COLO668 (cell line): Measurements from ENCODE around the gene NCS1.

Experiments
- DNase-seq: peaks from one replicate; lab custom pipeline; 2025; ENCODE audit not compliant: unreplicated experiment; lab: John Stamatoyannopoulos, UW

NCS1 gene

DNA sequence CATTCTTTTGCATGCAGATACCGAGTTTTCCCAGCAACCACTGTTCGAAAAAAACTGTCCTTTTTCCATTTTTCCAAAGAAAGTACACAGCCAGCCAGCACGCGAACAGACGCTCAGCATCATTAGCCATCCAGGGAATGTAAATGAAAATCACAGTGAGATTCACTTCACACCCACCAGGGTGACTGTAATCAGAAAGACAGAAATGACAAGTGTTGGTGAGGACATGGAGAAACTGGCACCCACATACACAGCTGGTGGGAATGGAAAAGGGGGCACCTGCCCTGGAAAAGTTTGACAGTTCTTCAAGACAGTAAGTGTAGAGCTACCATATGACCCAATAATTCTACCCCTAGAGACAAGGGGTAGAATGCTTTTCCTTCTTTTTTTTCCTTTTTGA, 25.0 kb upstream of the NCS1 start:
- DNase-seq, result no peak

DNA sequence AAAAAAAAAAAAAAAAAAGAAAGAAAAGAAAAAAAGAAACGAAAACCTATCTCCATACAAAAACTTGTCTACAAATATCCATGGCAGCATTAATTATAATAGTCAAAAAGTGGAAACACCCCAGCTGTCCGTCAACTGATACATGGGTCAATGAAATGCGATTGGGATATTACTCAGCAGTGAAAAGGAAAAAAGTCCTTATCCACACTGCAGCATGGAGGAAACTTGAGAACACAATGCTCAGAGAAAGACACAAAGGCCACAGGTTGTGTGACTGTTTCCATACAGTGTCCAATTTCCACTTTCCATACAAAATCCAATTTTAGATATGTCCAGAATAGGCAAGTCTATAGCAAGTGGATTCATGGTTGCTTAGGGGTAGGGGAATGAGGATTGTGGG, 24.3 kb upstream of the NCS1 start:
- DNase-seq, result no peak

DNA sequence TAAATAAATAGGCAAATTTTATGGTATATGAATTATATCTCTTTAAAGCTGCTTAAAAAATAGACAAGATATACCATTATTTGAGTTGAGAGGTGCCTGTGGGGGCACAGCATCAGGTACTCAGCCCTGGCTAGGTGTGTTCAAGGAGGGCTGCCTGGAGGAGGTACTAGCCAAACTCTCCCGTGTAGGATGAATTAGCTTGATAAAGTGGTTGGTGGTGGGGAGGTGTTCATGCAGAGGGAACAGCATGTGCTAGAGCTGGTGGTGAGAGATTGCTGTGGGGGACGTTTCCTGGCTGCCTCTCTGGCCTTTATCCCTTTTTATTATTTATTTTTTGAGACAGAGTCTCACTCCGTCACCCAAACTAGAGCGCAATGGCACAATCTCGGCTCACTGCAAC, 23.2 kb upstream of the NCS1 start:
- DNase-seq, result no peak

DNA sequence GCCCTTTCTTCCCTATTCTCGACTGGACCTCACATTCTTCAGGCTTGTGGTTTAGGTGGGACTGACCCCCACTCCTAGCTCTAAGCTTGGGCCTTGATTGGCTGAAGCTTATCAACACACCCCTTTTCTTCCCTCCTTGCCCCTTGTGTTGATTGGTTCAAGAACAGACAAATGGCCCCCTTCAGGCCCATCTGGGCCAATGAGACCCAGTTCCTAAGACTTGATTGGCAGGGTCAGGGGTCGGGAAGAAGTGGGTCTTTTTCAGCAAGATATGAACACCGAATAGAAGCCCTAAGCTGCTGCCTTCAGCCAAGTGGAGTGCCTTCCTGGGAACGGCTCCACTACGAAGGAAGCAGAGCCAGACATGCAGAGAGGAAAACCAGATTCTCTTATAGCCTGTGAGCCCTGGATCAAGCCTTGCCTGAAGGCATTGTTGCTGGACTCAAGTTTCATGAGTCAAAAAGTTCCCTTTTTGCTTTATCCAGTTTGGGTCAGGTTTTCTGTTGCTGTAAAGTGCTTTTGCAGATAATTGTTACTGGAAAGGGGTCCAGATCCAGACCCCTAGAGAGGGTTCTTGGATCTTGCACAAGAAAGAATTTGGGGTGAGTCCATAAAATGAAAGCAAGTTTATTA, 22.4 kb upstream of the NCS1 start:
- DNase-seq, result no peak

DNA sequence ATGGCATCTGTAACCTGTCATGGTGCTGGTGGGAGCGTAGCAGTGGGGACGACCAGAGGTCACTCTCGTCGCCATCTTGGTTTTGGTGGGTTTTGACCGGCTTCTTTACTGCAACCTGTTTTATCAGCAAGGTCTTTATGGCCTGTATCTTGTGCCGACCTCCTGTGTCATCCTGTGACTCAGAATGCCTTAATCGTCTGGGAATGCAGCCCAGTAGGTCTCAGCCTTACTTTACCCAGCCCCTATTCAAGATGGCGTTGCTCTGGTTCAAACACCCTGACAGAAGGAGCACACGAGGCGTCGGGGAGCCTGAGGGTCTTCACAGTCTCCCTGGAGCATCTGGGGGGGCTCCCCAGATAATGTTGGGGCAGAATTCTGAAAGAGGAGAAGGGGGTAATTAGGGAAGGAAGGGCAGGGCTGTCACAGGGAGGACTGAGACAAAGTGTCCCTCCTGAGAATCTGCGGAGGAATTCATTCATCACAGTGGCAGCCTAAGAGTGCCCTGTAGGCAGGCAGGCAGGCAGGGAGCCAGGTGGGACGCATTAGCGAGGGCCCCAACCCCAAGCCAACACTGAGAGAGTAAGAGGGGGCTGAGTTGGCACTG, 21.3 kb upstream of the NCS1 start:
- no peak for DNase-seq

DNA sequence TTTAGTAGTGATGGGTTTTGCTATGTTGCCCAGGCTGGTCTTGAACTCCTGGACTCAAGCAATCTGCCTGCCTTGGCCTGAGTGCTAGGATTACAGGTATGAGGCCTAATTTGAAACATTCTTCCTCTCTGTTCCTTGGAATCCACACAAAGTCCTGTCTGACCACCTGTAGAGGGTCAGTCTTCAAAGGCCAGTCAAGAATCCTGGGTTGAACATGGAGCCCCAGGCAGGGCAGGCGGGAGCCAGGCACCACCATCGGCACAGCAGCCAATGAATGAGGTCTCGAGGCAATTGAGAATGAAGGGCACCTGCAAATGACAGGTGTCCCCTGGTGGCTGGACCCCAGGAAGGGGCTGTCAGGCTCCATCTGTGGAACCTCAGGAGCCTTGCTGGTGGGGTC, 17.4 kb upstream of the NCS1 start:
- no peak for DNase-seq

DNA sequence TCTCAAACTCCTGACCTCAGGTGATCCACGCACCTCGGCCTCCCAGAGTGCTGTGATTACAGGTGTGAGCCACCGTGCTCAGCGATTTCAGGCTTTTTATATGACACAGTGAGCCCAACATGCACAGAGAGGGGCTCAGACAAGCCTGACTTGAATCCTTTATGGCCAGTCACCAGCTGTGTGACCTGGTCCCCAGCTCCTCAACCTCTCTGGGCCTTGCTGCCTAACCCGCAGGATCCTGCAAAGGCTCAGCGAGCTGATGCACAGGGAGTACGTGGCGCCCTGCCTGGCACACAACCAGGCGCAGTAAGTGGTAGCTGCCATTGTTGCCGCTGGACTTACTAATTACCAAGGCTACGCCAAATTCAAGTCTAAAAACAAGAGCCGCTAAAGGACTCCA, 16.6 kb upstream of the NCS1 start:
- no peak for DNase-seq

DNA sequence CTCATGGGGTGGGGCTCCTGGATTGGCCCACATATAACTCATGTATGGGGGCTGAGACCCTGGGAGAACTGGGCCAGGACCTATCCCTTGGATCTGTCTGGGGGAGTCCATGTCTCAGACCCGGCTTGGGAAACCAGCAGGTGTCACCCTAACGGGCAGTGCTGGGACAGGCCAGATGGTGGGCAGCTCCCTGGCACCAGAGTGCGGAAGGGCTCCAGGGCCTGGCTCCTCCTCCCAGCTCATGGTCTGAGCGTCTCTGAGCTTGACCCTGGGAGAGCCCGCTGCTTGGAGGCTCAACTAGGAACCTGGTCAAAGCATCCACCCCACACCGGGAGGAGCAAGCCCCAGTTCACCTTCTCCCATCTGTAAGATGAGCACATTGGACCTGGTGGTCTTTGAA, 15.5 kb upstream of the NCS1 start:
- no peak for DNase-seq

DNA sequence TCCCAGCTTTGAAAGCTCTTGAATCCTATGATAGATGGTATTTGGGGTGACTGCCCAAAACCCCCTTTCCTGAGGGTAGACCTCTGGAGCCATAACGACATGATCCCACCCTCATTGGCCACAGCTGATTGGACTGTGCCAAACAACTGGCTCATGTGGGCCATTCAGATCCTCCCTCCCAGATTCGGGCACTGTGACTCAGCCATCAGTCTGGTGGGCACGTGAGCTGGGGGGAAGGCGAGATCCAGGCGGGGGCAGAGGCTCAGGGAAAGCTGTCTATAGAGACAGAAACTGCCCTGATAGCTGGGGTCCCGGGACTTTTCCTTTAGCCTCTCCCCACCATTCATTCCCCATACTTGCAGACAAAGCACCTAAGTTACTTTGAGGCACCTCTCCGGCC, 15.1 kb upstream of the NCS1 start:
- no peak for DNase-seq

DNA sequence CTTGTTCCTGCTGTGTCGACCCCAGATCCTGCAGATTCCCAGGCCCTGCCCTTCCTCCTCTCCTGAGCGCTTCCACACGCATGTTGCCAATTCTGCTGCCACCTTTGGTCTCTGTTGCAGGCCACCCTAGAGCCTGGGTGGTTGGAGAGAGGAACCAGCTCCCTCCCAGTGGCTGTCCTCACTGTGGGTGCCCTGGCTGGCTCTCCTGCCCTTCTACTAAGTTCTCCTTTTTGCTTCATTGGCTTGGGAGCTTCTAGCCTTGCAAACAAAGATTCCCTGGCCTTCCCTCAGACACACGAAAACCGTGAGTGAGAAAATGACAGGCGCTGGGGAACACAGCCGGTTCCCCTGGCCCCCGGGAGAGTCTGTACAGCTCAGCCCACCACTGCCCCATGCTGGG, 14.2 kb upstream of the NCS1 start:
- no peak for DNase-seq

DNA sequence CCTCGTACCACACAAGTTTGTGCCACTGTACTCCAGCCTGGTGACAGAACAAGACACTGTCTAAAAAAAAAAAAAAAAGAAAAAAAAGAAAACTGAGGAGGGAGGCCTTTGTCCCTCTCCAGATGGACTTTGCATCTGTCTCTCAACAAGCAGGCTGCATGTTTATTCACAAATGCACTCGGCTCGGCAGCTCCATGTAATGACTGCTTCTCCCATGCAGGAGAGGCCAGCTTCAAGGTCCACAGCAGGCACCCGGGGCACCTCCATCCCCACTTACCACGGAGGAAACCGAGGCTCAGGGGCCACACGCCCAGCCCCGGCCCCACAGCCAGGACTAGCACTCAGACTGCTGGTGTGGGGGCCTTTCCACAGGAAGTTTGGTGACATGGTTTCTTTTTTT, 13.1 kb upstream of the NCS1 start:
- DNase-seq, result no peak

DNA sequence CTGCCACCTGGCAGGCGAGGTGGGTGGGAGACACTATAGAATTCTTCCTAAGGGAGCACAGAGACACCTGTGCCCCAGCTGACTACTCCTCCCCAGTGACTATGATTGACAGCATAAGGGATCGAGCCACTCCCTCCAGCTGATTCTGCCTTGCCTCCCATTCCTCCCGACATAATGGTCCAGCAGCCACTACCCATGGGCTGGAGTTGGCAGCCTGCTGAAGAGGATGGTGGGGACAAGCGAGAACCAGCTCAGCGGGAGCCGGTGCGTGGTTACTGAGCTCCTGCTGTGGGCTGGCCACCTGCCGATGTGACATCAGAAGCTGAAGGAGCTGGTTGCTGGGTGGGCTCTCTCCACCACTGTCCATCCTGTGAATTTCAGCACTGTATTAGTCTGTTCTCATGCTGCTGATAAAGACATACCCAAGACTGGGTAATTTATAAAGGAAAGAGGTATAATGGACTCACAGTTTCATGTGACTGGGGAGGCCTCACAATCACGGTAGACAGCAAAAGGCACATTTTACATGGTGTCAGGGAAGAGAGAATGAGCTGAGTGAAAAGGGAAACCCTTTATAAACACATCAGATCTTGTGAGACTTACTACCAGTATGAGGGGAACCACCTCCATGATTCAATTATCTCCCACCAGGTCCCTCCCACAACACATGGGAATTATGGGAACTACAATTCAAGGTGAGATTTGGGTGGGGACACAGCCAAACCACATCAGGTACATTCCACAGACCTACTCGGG, 12.1 kb upstream of the NCS1 start:
- peak; percentile 58 for DNase-seq

DNA sequence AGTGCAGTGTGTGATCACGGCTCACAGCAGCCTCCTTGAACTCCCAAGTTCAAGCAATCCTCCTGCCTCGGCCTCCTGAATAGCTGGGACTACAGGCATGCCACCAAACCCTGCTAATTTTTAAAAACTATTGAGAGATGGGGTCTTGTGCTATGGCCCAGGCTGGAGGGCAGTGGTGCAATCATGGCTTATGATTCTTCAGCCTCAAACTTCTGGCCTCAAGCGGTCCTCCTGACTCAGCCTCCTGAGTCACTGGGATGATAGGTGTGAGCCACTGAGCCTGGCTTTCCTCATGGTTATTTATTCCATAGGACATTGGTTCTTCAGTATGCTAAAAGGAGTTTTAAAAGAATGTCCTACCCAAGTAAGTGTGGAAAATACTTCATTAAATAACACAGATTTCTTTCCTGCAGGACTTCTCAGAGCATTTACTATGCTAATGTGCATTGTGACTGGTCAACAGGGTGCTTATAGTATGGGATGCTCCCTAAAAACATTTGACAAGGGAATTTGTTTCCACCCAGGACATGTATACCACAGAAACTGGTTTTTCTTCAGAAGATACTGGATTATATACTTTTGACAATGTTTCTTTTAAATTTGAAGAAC, 11.2 kb upstream of the NCS1 start:
- DNase-seq, result no peak

DNA sequence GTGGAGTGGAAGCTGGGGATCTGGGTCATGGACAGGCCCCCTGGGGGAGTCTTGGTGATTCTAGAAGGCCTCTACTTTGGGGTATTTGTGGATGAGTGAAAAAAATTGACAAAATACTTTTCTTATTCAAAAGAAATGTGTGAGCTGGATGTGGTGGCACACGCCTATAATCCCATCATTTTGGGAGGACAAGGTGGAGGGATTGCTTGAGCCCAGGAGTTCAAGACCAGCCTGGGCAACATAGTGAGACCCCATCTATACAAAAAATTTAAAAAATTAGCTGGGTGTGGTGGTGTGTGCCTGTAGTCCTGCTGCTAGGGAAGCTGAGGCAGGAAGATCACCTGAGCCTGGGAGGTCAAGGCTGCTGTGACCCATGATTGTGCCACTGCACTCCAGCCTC, 6.6 kb upstream of the NCS1 start:
- DNase-seq, result no peak

DNA sequence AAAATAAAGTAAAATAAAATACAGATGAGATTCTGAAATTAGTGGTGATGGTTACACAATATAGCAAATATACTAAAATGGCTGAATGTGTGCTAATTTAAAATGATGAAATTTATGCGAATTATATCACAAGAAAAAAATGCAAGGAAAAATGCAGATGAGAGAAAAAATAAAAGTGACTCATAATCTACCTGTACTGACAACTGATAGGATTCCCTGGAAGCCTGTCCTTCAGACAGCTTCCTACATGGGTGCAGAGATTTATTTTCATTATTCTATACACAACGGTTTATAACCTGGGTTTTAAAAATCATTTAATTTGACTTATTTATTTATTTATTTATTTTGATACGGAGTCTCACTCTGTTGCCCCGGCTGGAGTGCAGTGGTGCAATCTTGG, 5.8 kb upstream of the NCS1 start:
- no peak for DNase-seq

DNA sequence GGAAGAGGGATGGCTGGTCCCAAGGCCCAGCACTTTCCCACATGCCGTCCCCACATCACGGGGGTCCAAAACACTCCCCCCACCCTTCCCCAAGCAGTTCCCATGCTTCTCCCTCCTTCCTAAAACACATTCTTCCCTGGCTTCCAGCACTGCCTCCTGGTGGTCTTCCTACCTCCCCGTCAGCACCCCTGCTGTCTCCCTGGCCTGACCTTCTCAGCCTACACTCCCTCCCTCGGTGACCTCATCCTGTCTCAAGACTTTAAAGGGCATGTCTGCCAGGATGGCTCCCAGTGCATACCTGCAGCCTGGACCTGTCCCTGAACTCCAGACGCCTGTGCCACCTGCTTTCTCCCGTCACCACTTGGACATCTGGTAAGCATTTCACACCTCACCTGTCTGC, 4.3 kb upstream of the NCS1 start:
- no peak for DNase-seq

DNA sequence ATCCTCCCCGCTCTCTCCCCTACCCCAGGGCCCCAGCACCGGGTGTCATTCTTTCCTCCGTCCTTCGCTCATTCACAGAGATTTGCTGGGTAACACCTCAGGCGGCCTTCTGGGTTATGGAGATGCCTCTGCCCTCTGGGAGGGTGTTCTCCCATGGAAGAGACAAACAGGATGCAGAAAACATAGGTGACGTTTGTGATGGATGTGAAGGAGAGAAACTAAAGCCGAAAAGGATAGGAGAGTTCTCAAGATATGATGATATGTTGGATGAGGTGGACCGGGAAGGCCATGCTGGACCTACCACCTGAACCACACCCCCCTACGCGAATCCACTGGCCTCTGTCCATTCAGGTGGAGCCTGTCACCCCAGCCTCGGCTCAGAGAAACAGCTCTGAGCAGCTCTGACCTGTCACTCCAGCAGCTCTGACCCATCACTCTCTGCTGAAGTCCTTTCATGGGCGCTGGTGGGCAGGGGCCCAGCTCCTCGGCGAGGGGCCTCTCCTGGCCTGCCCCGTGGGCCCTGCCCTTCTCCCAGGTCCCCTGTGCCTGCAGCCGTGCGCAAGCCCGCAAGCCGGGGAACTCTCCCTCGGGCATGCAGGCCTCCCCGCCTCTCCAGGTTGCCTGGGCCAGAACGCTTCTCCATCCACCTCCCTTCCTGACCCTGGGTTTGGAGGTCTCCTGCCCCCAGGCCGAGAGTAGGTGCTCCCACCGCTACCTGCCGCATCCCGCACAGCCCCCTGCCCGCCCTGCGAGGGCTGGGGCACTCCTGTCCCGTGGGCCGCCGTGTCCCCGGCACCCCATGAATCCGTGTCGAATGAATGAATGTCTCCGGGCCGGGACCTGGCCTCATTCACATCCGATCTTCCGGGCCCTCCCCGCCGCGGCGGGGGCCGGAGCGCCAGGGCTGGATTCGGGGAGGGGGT, 717 bp upstream of the NCS1 start:
- no peak for DNase-seq

DNA sequence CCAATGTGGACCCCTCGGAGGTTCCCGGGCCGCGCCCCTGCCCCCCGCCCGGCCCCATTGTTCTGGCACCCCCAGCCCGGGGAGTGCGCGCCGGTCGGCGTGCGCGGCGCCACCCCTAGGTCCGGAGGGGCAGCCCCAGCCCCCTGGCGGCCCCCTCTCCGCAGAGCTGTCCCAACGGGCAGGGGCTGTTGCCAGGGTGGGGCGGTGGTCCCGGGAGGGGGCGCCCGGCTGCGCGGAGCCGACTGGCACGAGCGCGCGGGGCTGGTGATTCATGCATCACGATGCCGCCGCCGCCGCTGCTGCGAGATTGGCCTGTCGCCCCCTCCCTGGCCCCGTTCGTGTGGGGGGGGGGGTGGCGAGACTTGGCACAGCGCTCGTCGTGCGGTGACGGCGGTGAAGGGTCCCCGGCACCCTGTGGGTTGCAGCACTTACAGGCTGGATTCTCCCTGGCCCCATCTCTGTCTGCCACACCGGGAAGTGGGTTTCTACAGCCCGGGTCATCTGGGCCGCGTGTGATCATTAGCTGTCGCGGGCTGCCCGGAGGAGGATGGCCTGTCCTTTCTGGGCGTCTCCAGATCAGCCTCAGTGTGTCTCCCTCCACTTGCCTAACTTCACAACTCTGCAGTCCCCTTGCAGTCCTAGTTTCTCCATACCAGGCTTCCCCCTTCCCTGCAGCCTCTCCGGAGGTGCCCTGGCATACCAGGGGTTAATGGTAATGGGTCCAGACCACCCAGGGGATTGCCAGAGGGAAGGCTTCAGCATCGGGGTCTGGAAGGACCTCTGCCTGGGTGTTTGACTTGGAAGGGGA, 858 bp downstream of the NCS1 start:
- DNase-seq, result no peak

DNA sequence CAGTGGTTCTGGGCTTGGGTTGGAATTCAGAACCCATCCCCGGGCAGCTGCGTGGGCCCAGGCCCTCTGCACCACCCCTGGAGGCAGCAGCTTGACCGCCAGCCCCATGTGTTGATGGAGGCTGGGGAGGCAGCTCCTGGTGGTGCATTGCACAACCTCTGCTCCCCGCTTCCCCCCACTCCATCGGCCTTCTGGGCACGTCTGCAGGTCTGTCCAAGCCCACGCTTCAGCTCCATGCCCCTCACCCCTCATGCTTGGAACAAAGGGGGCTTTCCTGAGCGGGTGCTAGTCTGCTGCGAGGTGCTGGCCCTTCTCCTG, 1.4 kb downstream of the NCS1 start:
- no peak for DNase-seq

DNA sequence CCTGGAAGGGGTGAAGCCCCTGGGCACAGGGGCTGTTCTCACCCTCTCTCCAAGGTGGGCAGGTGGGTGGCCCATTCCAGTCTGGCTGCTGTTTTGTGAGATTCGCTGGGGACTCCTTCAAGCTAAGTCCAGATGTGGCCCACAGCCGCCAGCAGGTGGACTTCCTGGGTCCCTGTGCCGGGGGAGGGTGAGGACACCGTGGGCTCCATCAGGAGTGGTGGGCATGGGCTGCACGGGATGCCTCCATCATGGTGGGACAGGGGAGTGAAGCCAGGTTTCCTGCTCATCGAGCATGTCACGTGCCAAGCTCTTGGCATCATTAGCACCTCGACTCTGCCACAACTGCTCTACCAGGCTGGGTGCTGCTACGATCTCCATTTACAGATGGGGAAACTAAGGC, 1.8 kb downstream of the NCS1 start:
- DNase-seq, result no peak

DNA sequence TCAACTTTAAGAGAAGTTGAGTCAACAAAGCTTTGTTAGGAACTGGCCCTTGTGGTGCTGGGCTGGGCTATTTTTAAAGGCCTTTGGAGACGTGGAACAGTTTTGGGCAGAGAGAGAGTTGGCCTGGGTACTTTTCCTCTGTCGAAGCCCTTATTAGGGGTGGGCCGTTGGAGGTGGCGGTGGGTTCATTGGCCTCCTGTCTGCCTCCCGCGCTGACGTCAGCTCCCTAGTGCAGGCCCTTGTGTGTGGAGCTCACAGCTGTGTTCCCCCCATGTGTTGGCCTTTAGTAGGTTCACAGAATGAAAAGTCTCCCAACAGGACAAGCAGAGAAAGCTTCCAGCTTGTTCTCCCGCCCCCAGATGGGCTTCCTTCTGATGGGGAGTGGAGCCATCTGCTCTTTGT, 2.7 kb downstream of the NCS1 start:
- DNase-seq, result no peak
